ENCODE data around the gene VSIG2. TPM values are rescaled to one million over a fixed set of nuclear protein-coding genes. Genes with fewer than 3 reads are reported as not detected.

Gene VSIG2
- total RNA-seq, 4 donors from 2014 or later: 0.60 to 3.3 (median 1.7) TPM

GRCh38 chr11:124751391-124751740 lies 689 bp downstream of the VSIG2 start:
- DNase-seq (ENCODE audit: low spot score in 2 of 2): peak in 1 of 2 donors; percentile 71
- no peak overlapping the region for H3K4me3 ChIP-seq
- H3K36me3 ChIP-seq: no peaks in the 10 kb centered on the region
- no peak overlapping the region for H3K27ac ChIP-seq
- TF ChIP-seq CTCF (IDR thresholded peaks at IDR 0.05): no peak
- TF ChIP-seq EP300 (IDR thresholded peaks at IDR 0.05): no peak
- TF ChIP-seq POLR2A (IDR thresholded peaks at IDR 0.05): no peak
- TF ChIP-seq POLR2AphosphoS5 (IDR thresholded peaks at IDR 0.05): no peak
- H3K9me3 ChIP-seq: no peaks in the 10 kb centered on the region
- H3K27me3 ChIP-seq: peaks cover 61% of the 10 kb centered on the region
- WGBS: 61% methylated on average over 11 of the region's 11 CpGs
- H3K4me1 ChIP-seq: peaks cover 22% of the 10 kb centered on the region

GRCh38 chr11:124749912-124750311 lies 2.1 kb downstream of the VSIG2 start:
- no peak overlapping the region for H3K27ac ChIP-seq
- peaks cover 35% of the 10 kb centered on the region for H3K4me1 ChIP-seq
- H3K4me3 ChIP-seq: no peak overlapping the region

GRCh38 chr11:124748481-124749343 lies 3.3 kb downstream of the VSIG2 start:
- Histone ChIP-seq H3K4me3 (no peak overlapping the region), H3K27ac (no peak overlapping the region), H3K36me3 (no peaks in the 10 kb centered on the region), H3K27me3 (peaks cover 81% of the 10 kb centered on the region), H3K4me1 (peaks cover 35% of the 10 kb centered on the region), H3K9me3 (no peaks in the 10 kb centered on the region)
- peak in 1 of 2 donors; percentile 70 for DNase-seq (ENCODE audit: low spot score in 2 of 2)
- TF ChIP-seq EP300 (IDR thresholded peaks at IDR 0.05): no peak
- WGBS: 47% methylated on average over 10 of the region's 12 CpGs

More at GRCh38 chr11:124749912-124750311, 2.1 kb downstream of the VSIG2 start:
- WGBS: 58% methylated on average over 1 of the region's 1 CpG
- Histone ChIP-seq H3K27me3 (peaks cover 69% of the 10 kb centered on the region), H3K36me3 (no peaks in the 10 kb centered on the region), H3K9me3 (no peaks in the 10 kb centered on the region)
- no peak for DNase-seq (ENCODE audit: low spot score in 2 of 2)
- TF ChIP-seq POLR2AphosphoS5 (IDR thresholded peaks at IDR 0.05) (no peak), POLR2A (IDR thresholded peaks at IDR 0.05) (no peak), EP300 (IDR thresholded peaks at IDR 0.05) (no peak), CTCF (IDR thresholded peaks at IDR 0.05) (no peak)

GRCh38 chr11:124748100-124748418 lies 4.0 kb downstream of the VSIG2 start:
- 70% methylated on average over 7 of the region's 7 CpGs for WGBS
- H3K36me3 ChIP-seq: no peaks in the 10 kb centered on the region
- DNase-seq (ENCODE audit: low spot score in 2 of 2): no peak
- H3K27ac ChIP-seq: no peak overlapping the region
- TF ChIP-seq CTCF (IDR thresholded peaks at IDR 0.05) (no peak), EP300 (IDR thresholded peaks at IDR 0.05) (no peak), POLR2A (IDR thresholded peaks at IDR 0.05) (no peak), POLR2AphosphoS5 (IDR thresholded peaks at IDR 0.05) (no peak)
- H3K4me3 ChIP-seq: no peak overlapping the region
- peaks cover 34% of the 10 kb centered on the region for H3K4me1 ChIP-seq
- H3K27me3 ChIP-seq: peaks cover 88% of the 10 kb centered on the region
- H3K9me3 ChIP-seq: no peaks in the 10 kb centered on the region

- Histone ChIP-seq H3K27ac (no peak overlapping the region), H3K4me1 (peaks cover 28% of the 10 kb centered on the region), H3K36me3 (no peaks in the 10 kb centered on the region), H3K9me3 (no peaks in the 10 kb centered on the region), H3K27me3 (peaks cover 90% of the 10 kb centered on the region), H3K4me3 (no peak overlapping the region)
- WGBS: 59% methylated on average over 14 of the region's 14 CpGs
- DNase-seq (ENCODE audit: low spot score in 2 of 2): peak in 1 of 2 donors; percentile 65
- no peak for TF ChIP-seq CTCF (IDR thresholded peaks at IDR 0.05)
- TF ChIP-seq POLR2A (IDR thresholded peaks at IDR 0.05): no peak
- no peak for TF ChIP-seq EP300 (IDR thresholded peaks at IDR 0.05)
- no peak for TF ChIP-seq POLR2AphosphoS5 (IDR thresholded peaks at IDR 0.05)
Observed at GRCh38 chr11:124747406-124748099, 4.5 kb downstream of the VSIG2 start.

All from suprapubic skin (tissue), 4 donors.